Measurements from ENCODE around the gene ADRA2B.

Gene ADRA2B

DNA sequence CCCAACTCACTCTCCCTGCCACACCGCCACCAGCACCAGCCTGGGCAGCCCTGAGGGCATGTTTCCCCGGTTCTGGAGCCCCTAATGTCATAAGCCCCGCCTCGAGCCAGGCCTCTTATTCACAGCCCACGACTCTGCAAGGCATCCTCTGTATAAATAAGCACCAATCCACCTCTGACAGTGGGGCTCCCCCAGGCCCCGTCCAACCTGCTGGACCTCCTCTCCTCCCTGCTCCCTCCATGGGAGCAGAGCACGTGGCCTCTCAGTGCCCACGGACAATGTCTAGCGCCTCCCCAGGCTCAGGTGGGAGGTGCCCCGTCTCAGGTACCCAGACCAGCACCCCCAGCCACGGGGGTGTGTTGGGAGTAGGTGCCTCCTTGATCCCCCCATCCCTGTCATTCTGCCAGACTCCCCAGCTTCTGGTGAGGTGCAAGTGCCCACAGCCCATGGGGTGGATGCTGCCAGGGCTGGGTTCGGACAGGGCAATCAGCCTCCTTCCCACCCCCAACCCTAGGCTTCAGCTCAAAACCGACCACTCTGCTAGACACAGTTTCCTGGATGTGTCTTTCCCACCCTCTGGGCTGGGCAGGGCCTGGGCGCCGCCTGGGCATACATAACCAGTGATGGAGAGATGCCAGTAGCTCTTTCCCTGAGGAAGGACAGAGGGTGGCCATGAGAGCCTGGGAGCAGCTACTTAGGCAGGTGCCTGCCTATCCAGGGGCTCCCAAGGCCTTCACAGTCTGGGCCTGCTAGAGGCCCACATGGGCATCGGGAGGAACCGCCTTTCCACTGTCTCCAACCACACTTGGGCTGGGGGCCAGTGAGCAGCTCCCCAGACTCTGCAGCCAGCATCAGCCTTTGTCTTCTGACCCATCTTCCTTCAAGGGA is 1.6 kb upstream of the ADRA2B start:
- no peak for DNase-seq
- TF ChIP-seq, protein P1, sequence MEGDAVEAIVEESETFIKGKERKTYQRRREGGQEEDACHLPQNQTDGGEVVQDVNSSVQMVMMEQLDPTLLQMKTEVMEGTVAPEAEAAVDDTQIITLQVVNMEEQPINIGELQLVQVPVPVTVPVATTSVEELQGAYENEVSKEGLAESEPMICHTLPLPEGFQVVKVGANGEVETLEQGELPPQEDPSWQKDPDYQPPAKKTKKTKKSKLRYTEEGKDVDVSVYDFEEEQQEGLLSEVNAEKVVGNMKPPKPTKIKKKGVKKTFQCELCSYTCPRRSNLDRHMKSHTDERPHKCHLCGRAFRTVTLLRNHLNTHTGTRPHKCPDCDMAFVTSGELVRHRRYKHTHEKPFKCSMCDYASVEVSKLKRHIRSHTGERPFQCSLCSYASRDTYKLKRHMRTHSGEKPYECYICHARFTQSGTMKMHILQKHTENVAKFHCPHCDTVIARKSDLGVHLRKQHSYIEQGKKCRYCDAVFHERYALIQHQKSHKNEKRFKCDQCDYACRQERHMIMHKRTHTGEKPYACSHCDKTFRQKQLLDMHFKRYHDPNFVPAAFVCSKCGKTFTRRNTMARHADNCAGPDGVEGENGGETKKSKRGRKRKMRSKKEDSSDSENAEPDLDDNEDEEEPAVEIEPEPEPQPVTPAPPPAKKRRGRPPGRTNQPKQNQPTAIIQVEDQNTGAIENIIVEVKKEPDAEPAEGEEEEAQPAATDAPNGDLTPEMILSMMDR (IDR thresholded peaks at IDR 0.05; ENCODE audit: low read depth, low read length, missing control alignments), result peak; percentile 0
- no peak overlapping the region for H3K4me3 ChIP-seq (ENCODE audit: low read depth, low read length)
- no peaks in the 10 kb centered on the region for H3K36me3 ChIP-seq (replicated peaks)
- peaks cover 37% of the 10 kb centered on the region for H3K27me3 ChIP-seq (replicated peaks)
- in situ Hi-C loops (cut with HindIII; ENCODE audit: low pct_ligation_motif_present, low sequenced_read_pairs), result no loop called here
- H3K27ac ChIP-seq, result no peak overlapping the region

DNA sequence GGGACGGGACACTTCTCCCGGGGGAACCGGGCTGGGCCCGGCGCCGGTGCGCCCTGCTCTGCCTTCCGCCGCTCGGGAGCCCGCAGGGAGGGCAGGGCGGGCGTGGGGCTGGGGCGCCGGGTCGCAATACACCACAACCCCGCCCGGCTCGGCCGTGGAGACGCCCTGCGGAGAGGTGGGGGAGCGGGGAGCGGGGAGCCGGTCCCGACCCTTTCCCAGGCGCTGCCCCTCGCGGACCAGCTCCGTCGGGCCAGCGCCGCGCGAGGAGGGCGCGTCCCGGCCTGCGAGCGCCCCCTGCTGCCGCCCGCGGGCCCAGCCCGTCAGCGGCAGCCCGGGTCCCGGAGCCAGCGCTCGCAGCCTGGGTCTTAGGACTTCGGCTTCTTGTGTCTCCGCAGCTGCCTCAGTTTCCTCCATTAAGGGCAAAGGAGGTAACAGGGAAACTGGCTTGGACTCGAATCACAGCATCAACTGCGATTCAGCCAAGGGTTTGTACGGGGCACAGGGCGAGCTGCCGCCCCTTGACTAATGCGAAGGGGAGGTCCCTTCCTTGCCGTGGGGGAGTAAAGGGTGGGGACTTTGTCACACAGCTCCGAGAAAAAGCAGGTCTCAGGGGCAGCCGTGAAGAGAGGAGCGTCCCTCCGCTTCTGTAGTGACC is 635 bp upstream of the ADRA2B start:
- Histone ChIP-seq H3K4me3 (ENCODE audit: low read depth, low read length) (peak overlapping the region; percentile 20), H3K27ac (no peak overlapping the region)

DNA sequence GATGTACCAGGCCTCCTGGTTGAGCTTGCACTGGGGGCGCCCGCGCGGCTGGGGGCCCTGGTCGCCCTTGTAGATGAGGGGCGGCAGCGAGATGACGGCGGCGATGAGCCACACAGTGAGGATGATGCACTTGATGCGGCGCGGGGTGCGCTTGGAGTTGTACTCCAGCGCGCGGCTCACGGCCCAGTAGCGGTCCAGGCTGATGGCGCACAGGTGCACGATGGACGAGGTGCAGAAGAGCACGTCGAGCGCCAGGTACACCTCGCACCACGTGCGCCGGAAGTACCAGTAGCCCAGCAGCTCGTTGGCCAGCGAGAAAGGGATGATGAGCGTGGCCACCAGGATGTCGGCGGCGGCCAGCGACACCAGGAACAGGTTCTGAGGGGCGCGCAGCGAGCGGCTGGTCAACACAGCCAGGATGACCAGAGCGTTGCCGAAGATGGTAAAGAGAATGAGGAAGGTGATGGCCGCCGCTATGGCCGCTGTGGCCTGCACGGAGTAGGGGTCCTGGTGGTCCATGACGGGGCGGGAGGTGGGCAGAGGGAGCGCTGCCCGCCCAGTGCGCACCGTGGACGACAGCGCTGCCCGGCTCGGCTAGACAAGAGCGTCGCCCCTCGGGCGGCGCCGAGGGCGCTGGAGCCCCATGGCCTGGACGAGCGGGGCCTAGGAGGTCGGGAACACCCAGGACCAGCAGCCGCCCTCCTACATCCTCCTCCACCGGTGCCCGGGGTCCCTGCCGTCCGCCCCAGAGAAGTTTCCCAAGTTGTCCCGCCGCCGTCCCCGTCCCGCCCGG is 544 bp downstream of the ADRA2B start:
- in situ Hi-C loops (cut with HindIII; ENCODE audit: low pct_ligation_motif_present, low sequenced_read_pairs), result no loop called here
- DNase-seq, result no peak

More for the DNA sequence above, 635 bp upstream of the ADRA2B start:
- peaks cover 37% of the 10 kb centered on the region for H3K27me3 ChIP-seq (replicated peaks)
- no peak for DNase-seq
- TF ChIP-seq, protein P1 (IDR thresholded peaks at IDR 0.05; ENCODE audit: low read depth, low read length, missing control alignments), result peak; percentile 47
- in situ Hi-C loops (cut with HindIII; ENCODE audit: low pct_ligation_motif_present, low sequenced_read_pairs), result no loop called here
- H3K36me3 ChIP-seq (replicated peaks), result no peaks in the 10 kb centered on the region

DNA sequence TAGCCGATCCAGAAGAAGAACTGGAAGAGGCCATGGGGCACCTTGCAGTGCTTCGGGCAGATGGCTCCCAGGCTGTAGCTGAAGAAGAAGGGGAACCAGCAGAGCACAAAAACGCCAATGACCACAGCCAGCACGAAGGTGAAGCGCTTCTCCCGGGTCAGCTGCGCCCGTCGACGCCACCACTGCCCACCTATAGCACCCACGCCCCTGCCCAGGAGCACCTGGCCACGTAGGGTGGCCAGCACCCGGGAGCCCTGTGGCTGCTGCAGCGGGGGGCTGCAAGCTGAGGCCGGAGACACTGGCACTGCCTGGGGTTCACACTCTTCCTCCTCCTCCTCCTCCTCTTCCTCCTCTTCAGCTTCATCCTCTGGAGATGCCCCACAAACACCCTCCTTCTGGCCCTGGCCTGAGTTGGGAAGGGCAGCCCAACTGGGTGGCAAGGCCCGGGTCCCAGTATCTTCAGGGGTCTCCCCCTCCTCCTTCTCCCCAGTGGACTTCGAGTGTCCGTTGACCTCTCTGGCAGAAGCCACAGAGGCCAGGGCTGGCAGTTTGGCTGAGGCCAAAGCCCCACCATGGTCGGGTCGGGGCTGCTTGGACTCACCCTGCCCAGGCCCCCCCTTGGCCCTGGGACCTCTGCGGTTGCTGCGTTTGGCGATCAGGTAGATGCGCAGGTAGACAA is 1.3 kb downstream of the ADRA2B start:
- in situ Hi-C loops (cut with HindIII; ENCODE audit: low pct_ligation_motif_present, low sequenced_read_pairs), result no loop called here
- H3K27me3 ChIP-seq (replicated peaks), result peaks cover 30% of the 10 kb centered on the region

More for the DNA sequence above, 544 bp downstream of the ADRA2B start:
- Histone ChIP-seq H3K27ac (no peak overlapping the region), H3K36me3 (replicated peaks) (no peaks in the 10 kb centered on the region), H3K4me3 (ENCODE audit: low read depth, low read length) (no peak overlapping the region), H3K27me3 (replicated peaks) (peaks cover 32% of the 10 kb centered on the region)
- TF ChIP-seq, protein P1 (IDR thresholded peaks at IDR 0.05; ENCODE audit: low read depth, low read length, missing control alignments), result no peak

DNA sequence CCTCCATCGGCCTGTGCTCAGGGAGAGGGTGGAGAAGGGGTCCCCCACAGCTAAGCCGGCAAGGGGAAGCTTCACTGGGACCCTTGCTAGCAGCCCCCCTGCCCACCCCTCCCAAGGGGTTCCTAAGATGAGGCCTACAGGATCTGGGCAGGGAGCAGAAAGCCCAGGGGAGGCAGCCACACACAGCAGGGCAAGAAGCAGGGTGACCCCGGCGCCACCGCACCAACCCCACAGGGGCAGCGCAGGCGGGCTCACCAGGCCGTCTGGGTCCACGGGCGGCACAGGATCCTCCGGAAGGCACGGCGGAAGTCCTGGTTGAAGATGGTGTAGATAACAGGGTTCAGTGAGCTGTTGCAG is 1.8 kb downstream of the ADRA2B start:
- H3K27me3 ChIP-seq (replicated peaks), result peaks cover 30% of the 10 kb centered on the region
- no peaks in the 10 kb centered on the region for H3K36me3 ChIP-seq (replicated peaks)
- in situ Hi-C loops (cut with HindIII; ENCODE audit: low pct_ligation_motif_present, low sequenced_read_pairs), result no loop called here
- TF ChIP-seq, protein P1 (IDR thresholded peaks at IDR 0.05; ENCODE audit: low read depth, low read length, missing control alignments), result no peak
- no peak overlapping the region for H3K4me3 ChIP-seq (ENCODE audit: low read depth, low read length)
- no peak for DNase-seq
- no peak overlapping the region for H3K27ac ChIP-seq

More for the DNA sequence above, 1.3 kb downstream of the ADRA2B start:
- Histone ChIP-seq H3K27ac (no peak overlapping the region), H3K36me3 (replicated peaks) (no peaks in the 10 kb centered on the region), H3K4me3 (ENCODE audit: low read depth, low read length) (no peak overlapping the region)
- DNase-seq, result no peak
- TF ChIP-seq, protein P1 (IDR thresholded peaks at IDR 0.05; ENCODE audit: low read depth, low read length, missing control alignments), result no peak
